ENCODE measurements around the gene RFX5. TPM values are rescaled to one million over a fixed set of nuclear protein-coding genes. Genes with fewer than 3 reads are reported as not detected.

The RFX5 gene
- total RNA-seq, 1 donor from 2014 or later, result 61.3 TPM

DNA sequence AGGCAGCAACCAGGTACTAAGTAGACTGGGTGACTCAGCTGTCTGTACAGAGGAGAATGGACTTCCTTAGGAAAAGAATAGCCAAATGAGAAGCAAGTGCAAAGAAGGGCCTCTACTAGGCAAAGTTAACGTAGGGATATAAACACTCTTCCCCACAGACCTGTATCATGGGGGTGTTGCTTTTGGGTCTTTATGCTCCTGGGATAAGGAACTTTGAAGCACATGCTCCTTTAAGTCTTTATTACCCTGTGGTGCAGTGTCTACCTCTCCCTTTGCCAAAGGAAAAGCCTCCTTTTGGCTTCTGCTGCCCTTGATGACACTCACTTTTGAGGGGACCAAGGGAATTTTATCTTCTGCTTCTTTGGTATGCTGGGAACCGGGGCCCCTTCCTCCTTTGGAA is 5.0 kb downstream of the RFX5 start:
- peaks cover 8% of the 10 kb centered on the region for H3K36me3 ChIP-seq (ENCODE audit: insufficient read depth, low read length)
- peaks cover 16% of the 10 kb centered on the region for H3K79me2 ChIP-seq (ENCODE audit: insufficient read depth, low read length)
- Mint-ChIP-seq H3K27me3 (ENCODE audit: low read depth, unreplicated experiment) (no peaks in the 10 kb centered on the region), H3K36me3 (ENCODE audit: low read depth, unreplicated experiment) (peaks cover 17% of the 10 kb centered on the region), H3K27ac (ENCODE audit: unreplicated experiment) (peak overlapping the region; percentile 18), H3K4me3 (ENCODE audit: unreplicated experiment) (no peak overlapping the region), H3K4me1 (ENCODE audit: low read depth, unreplicated experiment) (peaks cover 23% of the 10 kb centered on the region), H3K9me3 (ENCODE audit: unreplicated experiment) (no peaks in the 10 kb centered on the region)
- no peak overlapping the region for H3K4me2 ChIP-seq (ENCODE audit: low read length)
- no peaks in the 10 kb centered on the region for H3K9me3 ChIP-seq (ENCODE audit: insufficient read depth, low read depth, low read length)
- no peaks in the 10 kb centered on the region for H3K27me3 ChIP-seq (ENCODE audit: insufficient read depth, low read length)
- peaks cover 9% of the 10 kb centered on the region for H3K4me1 ChIP-seq (ENCODE audit: insufficient read depth, low read length)
- no peak overlapping the region for H3K9ac ChIP-seq (ENCODE audit: low read length)
- FAIRE-seq (no peak), DNase-seq (ENCODE audit: low read depth) (no peak)
- no peaks in the 10 kb centered on the region for H4K20me1 ChIP-seq (ENCODE audit: insufficient read depth, low read length)
- H2AFZ ChIP-seq (ENCODE audit: low read depth, low read length), result no peak overlapping the region
- no peak overlapping the region for H3K27ac ChIP-seq (ENCODE audit: low read depth, low read length)
- H3K4me3 ChIP-seq (ENCODE audit: insufficient read depth, low read depth, low read length), result no peak overlapping the region
- no peak for TF ChIP-seq EZH2 (IDR thresholded peaks at IDR 0.05; ENCODE audit: insufficient read depth, low read length)
- TF ChIP-seq, protein P1, sequence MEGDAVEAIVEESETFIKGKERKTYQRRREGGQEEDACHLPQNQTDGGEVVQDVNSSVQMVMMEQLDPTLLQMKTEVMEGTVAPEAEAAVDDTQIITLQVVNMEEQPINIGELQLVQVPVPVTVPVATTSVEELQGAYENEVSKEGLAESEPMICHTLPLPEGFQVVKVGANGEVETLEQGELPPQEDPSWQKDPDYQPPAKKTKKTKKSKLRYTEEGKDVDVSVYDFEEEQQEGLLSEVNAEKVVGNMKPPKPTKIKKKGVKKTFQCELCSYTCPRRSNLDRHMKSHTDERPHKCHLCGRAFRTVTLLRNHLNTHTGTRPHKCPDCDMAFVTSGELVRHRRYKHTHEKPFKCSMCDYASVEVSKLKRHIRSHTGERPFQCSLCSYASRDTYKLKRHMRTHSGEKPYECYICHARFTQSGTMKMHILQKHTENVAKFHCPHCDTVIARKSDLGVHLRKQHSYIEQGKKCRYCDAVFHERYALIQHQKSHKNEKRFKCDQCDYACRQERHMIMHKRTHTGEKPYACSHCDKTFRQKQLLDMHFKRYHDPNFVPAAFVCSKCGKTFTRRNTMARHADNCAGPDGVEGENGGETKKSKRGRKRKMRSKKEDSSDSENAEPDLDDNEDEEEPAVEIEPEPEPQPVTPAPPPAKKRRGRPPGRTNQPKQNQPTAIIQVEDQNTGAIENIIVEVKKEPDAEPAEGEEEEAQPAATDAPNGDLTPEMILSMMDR (IDR thresholded peaks at IDR 0.05; ENCODE audit: insufficient read depth, low read depth, low read length), result no peak

DNA sequence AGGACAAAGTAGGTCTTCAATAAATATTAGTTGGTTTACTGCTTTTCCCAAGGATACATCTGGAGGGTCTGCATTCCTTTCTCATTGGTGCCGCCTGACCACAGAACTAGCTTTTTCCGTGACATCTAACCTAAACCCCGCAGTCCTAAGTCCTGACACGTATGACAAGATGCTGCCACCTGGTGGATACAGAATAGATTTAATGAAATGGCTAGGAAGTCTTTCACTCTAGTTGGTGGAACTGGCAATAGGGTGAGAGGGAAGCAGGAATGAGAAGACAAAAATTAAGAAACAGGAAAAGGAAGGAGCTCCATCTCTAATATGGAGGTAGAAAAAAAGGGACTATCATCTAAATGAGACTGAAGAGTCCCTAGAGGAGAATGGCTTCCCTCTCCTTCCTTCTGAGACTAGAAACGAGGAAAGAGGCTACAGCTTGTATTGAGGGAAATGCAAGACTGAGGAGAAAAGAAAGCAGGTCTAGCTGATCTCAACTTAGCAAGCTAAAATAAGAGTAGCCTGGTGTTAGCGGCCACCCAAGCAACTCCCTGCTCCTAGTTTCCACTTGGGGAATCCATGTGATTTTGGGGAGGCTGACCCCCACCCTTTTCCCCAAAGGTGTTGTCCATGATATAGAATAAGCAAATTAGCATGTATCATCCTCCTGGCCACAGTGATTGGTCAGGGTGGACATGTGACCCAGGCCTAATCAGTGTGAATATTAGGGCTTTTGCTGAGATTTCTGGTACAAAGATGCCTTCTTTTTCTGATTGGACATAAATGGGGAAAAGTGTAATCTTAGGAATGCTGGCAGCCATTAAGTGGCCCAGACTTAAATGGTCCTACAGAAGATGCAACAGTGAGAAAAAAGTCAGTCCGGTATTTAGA is 5.9 kb downstream of the RFX5 start:
- FAIRE-seq (peak; percentile 32), DNase-seq (ENCODE audit: low read depth) (peak; percentile 75)
- Histone ChIP-seq H2AFZ (ENCODE audit: low read depth, low read length) (no peak overlapping the region), H3K9ac (ENCODE audit: low read length) (peak overlapping the region; percentile 35), H3K4me1 (ENCODE audit: insufficient read depth, low read length) (peaks cover 5% of the 10 kb centered on the region), H3K9me3 (ENCODE audit: insufficient read depth, low read depth, low read length) (no peaks in the 10 kb centered on the region), H3K4me3 (ENCODE audit: insufficient read depth, low read depth, low read length) (no peak overlapping the region), H3K27ac (ENCODE audit: low read depth, low read length) (peak overlapping the region; percentile 17), H3K36me3 (ENCODE audit: insufficient read depth, low read length) (peaks cover 8% of the 10 kb centered on the region), H3K4me2 (ENCODE audit: low read length) (peak overlapping the region; percentile 57), H3K27me3 (ENCODE audit: insufficient read depth, low read length) (no peaks in the 10 kb centered on the region), H4K20me1 (ENCODE audit: insufficient read depth, low read length) (no peaks in the 10 kb centered on the region), H3K79me2 (ENCODE audit: insufficient read depth, low read length) (peaks cover 12% of the 10 kb centered on the region)
- Mint-ChIP-seq H3K4me3 (ENCODE audit: unreplicated experiment) (peak overlapping the region; percentile 37), H3K36me3 (ENCODE audit: low read depth, unreplicated experiment) (peaks cover 17% of the 10 kb centered on the region), H3K9me3 (ENCODE audit: unreplicated experiment) (no peaks in the 10 kb centered on the region), H3K4me1 (ENCODE audit: low read depth, unreplicated experiment) (peaks cover 21% of the 10 kb centered on the region), H3K27me3 (ENCODE audit: low read depth, unreplicated experiment) (no peaks in the 10 kb centered on the region), H3K27ac (ENCODE audit: unreplicated experiment) (peak overlapping the region; percentile 70)
- TF ChIP-seq, protein P1 (IDR thresholded peaks at IDR 0.05; ENCODE audit: insufficient read depth, low read depth, low read length), result peak; percentile 70
- TF ChIP-seq EZH2 (IDR thresholded peaks at IDR 0.05; ENCODE audit: insufficient read depth, low read length), result no peak

DNA sequence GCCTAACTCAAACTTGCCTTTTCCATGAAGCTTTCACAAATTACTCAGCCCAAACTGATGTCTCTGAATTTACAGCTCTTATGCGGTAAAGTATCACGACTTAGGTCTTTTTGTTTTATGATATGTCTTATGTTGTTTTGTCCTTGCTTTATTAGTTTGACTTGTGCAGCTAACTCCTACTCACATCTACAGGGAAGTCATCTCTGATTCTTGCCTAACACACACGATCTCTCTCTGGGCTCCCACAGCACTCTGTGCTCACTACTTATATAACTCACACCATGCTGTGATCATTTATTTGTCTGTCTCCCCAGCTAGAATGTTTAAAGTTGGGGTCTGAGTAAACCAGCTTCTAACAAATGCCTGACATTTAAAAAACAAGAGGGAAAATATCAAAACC is 10.5 kb downstream of the RFX5 start:
- H3K4me3 Mint-ChIP-seq (ENCODE audit: unreplicated experiment), result no peak overlapping the region

More for the DNA sequence above, 10.5 kb downstream of the RFX5 start:
- Histone ChIP-seq H2AFZ (ENCODE audit: low read depth, low read length) (no peak overlapping the region), H3K4me2 (ENCODE audit: low read length) (no peak overlapping the region), H3K27me3 (ENCODE audit: insufficient read depth, low read length) (no peaks in the 10 kb centered on the region), H3K9ac (ENCODE audit: low read length) (no peak overlapping the region), H3K4me3 (ENCODE audit: insufficient read depth, low read depth, low read length) (no peak overlapping the region), H3K9me3 (ENCODE audit: insufficient read depth, low read depth, low read length) (no peaks in the 10 kb centered on the region), H3K4me1 (ENCODE audit: insufficient read depth, low read length) (peaks cover 3% of the 10 kb centered on the region), H3K79me2 (ENCODE audit: insufficient read depth, low read length) (no peaks in the 10 kb centered on the region), H3K27ac (ENCODE audit: low read depth, low read length) (no peak overlapping the region), H3K36me3 (ENCODE audit: insufficient read depth, low read length) (no peaks in the 10 kb centered on the region), H4K20me1 (ENCODE audit: insufficient read depth, low read length) (no peaks in the 10 kb centered on the region)
- no peak for TF ChIP-seq EZH2 (IDR thresholded peaks at IDR 0.05; ENCODE audit: insufficient read depth, low read length)
- TF ChIP-seq, protein P1 (IDR thresholded peaks at IDR 0.05; ENCODE audit: insufficient read depth, low read depth, low read length), result no peak
- DNase-seq (ENCODE audit: low read depth), result no peak
- FAIRE-seq, result no peak
- Mint-ChIP-seq H3K36me3 (ENCODE audit: low read depth, unreplicated experiment) (no peaks in the 10 kb centered on the region), H3K9me3 (ENCODE audit: unreplicated experiment) (no peaks in the 10 kb centered on the region), H3K27ac (ENCODE audit: unreplicated experiment) (no peak overlapping the region), H3K4me1 (ENCODE audit: low read depth, unreplicated experiment) (peaks cover 5% of the 10 kb centered on the region), H3K27me3 (ENCODE audit: low read depth, unreplicated experiment) (no peaks in the 10 kb centered on the region)
